ENCODE results near the gene SMURF2.
A peak's percentile ranks its signal among the peaks of the same experiment; 100 is the strongest.

Gene SMURF2

DNA sequence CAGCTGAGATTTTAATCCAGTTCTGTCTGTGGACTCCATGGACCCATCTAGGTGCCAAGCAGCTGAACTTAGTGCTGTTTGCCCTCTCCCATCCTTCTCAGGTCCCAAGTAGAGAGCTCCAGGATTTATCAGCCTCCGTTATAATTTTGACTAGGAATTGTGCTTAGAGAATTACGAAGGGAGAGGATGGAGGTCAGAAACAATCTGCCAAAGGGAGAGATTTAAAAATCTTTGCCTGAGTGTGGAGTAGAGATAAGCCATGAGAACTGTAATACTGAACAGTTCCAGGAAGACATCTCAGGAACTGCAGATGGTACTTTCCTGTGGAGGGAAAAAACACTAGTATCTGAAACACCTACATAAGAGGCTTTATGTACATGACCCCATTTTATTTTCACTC, 128.3 kb downstream of the SMURF2 start:
- no peak for DNase-seq

DNA sequence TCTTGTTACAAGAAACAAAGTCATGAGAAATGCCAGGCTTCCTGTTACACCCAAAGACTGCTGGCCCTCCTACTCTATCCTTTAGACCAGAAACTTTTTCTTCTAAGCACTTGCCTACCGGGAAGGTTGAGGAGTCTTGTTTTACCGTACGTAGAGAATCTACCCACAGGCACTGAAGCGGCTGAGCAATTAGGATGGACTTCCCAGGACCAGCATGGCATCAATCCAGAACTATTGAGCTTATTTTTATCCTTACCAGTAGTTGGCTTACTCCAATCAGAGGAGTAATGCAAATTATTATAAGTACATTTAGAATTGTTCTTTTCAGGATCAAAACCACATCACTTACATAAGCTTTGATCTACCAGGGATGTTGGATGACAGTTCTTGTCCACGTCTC, 129.7 kb downstream of the SMURF2 start:
- DNase-seq, result no peak

DNA sequence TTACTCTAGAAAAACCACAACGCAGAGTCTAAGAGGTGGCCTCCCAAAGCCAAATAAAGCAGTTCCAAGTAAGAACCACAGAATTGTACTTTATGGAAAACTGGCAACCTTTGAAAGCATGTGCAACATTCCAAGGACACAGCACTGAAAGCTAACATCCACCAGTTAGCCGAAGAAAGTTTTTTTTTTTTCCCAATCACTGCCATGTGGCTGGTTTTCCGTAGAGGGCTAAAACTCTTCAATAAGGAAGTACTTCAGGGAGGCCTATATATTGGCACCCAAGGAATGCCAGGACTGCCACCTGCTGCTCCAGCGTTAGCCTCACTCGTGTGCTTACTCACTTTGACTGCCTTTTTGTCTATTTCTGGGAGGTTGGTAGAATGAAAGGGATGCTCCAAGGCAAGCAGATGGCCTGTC, 130.1 kb downstream of the SMURF2 start:
- no peak for DNase-seq

DNA sequence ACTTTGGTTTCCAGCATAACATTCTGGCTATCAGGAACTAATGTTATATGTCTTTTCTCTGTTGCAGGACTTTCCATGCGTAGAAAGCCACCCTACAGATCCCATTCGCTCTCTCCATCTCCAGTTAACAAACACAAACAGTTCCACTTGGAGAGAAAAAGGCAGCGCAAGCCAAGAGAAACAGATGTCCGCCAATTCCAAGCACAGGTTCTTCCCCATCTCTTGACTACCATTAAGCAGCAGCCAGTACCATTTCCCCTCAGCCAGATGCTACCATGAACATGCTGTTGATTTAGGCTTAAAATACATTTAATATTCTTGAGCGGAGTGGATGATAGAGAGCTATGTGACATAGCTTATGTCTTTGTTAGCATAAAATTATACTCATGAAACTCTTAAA, 132.9 kb downstream of the SMURF2 start:
- DNase-seq, result no peak

DNA sequence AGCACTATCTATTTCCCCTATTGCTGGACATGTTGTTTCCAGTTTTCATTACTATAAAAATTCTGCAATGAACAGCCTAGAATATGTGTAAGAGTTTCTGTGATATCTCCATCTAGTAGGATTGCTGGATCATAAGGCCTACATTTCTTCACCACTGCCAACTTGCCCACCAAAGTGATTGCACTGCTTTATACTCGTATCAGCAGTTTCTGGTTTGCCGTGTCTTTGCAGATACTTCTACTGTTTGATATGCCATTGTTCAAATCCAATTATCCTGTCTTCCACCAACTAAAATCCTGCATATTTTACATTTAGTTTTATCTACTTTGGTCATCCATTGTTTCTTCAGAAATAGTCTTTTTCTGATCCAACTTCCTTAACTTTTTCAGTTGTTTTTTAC, 134.2 kb downstream of the SMURF2 start:
- DNase-seq, result no peak

DNA sequence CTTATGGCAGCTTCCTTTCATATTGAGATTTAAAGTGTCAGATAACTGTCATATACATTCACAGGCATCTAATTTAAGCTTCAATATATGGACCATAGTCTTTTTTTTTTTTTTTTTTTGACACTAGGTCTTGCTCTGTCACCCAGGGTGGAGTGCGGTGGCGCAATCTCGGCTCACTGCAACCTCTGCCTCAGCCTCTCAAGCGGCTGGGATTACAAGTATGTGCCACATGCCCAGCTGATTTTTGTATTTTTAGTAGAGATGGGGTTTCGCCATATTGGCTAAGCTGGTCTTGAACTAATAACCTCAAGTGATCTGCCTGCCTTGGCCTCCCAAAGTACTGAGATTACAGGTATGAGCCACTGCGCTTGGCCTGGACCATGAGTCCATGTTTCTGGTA, 141.7 kb downstream of the SMURF2 start:
- no peak for DNase-seq

DNA sequence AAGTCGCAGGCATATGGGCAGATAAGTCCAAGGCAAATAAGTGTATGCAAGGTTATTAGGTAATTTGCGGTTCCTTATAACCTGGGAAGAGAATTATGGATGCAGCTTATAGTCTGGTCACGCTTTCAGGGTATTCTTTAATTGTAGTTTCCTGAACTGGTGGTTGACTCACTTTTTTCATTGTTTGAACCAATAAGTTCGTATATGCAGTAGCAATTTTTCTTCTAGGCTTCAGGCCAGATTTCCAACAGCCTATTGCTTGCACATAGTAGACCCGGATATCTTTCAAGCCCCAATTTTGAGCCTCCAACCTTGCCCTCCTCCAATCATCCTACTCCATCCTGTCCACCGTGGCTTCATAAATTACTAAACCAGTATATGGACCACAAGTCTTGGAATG, 142.5 kb downstream of the SMURF2 start:
- no peak for DNase-seq

DNA sequence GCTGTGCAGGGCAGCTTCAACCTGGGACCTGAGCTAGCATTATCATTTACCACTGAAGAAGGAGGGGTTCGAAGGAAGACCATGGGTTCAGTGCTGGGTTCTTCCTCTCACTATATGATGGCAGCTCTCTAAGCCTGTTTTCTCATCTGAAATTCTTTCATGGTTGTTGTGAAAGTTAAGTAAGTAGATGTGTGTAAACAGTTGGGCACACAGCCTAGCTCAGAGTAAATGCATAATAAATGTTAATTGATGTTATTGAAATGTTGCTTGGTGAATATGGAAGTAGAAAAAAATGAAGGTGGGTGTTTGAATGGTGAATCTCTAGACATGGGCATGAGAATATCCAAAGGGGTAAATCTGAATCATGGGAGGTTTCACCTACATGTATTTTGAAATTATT, 146.3 kb downstream of the SMURF2 start:
- no peak for DNase-seq

DNA sequence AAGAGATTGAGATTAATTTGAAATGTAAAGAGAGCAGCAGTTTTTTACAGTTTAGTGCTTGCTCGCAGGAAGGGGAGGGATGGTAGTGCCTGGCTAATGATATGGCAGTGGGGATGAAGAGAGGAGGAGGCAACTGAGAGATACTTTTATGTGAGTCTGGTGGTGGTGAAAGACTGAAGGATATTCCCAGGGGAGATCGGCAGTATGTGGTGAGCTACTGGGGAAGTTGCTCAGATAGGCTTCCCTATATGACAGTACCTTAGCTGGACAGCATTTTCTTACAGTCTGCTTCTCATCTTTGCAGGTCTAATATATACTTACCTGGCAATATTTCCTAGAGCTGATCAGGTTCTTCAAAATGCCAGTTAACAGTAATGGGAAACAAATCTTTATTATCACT, 146.7 kb downstream of the SMURF2 start:
- DNase-seq, result no peak

DNA sequence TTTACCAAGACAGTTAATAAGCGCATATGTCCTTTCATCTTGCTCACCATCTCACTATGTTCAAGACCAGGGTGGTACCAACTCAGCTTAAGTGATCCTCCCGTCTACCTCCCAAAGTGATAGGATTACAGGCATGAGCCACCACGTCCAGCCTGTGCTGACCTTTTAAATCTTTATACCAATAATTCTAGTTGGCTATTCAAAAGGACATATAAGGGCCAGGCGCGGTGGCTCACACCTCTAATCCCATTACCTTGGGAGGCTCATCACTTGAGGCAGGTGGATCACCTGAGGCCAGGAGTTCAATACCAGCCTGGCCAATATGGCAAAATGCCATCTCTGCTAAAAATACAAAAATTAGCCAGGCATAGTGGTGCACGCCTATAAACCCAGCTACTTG, 152.9 kb downstream of the SMURF2 start:
- DNase-seq, result no peak

DNA sequence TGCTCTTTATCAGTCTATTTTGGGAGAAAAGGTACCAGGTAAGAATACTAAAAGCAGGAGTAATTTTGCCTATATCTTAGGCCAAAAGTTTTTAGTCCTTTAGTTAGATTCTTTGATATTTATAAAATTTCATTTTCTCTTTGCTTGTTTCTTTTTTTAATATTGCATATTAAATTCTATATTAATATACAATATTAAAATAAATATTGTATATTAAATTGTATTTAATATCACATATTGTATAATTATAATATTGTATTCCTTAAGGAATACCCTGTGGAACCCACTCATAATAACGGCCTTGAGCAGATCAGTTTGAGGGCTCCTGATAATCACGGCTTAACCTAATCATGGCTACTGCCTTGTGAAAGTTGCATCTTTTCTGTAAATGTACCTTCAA, 153.4 kb downstream of the SMURF2 start:
- no peak for DNase-seq

DNA sequence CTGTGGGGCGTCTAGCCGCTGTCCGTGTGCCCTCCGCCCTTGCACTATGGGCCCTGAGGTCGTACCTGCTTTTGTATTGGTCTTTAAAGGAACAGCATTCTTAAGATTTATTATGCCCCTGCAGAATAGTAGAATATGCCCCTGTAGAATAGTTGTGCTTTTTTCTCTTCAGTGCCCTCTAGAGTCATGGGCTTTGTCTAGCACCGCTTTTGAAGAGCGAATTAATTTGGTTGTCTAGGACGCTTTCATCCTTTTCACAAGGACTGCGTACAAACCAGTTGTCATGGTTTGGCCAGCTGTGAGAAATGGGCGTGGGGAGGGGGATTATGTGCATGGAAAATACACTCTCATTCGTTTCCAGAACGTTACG, 154.7 kb downstream of the SMURF2 start:
- no peak for DNase-seq

DNA sequence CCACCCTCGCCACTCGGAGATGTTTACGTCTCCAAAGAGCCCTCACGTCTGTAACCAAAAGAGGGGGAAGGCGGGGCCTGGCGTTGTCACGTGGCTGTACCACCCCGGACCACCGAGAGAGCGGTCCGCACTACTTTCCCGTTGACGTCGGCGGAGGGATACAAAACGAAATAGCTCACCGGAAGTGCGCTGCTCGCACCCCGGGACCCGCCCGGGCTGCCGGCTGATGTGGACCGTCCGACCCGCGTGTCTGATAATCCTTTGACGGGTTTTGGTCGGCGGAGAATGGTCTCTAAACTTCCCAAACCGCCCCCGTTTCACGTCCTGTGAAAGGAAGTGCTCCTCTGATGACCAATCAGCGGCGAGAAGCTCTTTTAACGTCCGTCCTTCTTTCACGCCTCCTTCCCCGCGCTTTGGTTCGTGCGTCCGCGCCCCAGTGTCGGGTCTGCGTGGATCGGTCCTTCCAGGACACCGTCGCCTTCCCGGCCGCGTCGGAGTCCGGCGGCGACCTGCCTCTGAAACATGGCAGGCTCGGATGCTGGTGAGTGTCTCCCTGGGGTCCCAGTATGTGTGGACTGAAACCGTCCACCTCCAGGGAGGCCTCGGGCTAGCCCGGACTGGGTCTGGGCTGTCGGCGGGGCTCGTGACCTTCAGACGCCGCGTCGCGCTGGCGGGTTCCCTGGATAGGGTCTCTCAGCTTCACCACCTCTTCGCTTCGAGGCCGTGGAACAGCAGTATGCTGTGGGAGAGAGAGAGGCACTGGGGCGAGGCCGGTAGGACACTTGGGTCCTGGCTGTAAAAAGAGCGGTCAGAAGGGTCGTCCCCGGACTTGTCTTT, 155.3 kb downstream of the SMURF2 start, which contains the start of gene CEP95:
Gene CEP95, plus strand, starts transcription at position 402 of the 837 bp plus-strand sequence. Its CDS starts 121 bp downstream, at position 523.
- peak; percentile 99 for DNase-seq

DNA sequence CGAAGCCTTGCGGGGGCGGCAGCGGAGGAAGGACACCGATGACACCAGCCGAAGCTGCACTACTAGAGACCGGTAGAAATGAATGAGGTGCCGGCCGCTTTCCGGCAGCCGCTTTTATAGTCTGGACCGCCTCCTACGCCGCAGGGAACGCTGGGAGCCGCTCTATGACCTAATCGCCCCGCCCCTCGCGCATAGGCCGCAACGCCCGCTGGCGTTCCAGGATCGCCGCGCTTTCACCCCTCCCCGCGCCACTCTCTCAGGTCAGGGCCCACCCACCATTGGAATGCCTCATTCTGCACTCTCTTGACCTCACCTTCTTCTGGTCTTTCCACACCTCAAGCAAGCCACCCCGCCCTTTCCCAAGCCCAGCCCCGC, 155.9 kb downstream of the SMURF2 start, which contains the start of gene DDX5:
Gene DDX5, minus strand, starts transcription at position 89 of the 375 bp plus-strand sequence. CDS start 170 bp downstream, outside the sequence.
- DNase-seq, result peak; percentile 99

DNA sequence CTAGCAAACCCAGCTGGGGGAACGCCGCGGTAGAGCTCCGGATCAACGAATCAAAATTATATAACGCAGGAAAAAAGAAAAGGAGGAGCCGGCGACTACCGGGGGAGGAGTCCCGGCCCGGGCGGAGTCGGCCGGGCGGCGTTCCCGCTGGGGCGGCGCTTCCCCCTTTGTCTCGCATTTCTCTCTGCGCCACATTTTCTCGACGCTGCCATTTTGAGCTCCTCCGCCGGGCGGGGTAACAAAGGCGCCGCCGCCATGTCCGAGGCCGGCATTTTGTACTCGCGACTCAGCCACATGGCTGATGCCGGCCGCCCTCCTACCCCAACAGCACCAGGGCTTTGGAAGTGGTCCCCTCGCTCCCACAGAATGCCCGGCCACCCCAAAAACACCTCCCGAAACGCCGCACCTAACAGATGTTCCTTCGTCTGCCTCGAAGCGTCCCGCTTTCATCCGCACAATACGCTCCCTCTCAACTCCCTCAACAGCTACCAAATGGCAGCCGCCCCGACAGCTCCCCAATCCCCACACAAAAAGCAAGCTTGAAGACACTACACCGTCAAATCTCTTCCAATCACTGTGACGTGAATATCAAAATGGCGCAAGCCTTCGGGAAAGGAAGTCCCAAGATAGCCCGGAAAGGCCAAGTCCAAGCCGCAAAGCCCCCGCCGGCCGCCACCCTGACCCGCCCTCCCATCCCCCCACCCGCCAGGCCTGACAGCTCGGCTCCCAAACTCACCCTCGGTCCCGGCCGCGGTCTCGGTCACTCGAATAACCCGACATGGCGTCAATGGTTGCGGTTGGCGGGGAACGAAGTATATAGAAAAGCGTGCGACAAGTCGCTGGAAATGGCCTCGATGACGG, 156.5 kb downstream of the SMURF2 start:
- peak; percentile 47 for DNase-seq

DNA sequence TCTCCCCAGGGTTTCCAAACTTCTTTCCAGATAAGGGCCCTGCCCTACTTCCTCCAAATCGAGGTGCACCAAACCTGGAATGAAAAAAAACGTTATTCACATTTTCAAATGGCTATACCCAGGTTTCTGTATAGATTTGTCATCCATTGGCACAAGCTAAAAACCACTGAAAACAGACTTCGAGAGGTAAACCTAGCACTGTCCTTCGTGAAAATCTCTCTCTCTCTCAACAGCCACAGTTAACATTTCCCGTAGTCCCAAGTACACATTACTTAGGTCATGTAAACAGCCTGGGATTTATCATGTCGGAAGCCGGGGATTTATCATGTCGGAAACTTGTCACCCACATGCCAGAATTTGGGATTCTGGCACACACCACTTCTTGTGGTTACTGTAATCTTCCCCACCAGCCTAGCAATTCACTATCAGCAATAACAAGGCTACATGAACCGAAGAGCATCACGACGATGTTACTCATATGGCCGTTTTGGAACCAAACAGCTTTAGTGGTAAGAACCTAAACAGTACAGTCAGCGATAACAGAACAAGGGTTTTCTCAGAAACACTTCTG, 157.3 kb downstream of the SMURF2 start:
- no peak for DNase-seq

DNA sequence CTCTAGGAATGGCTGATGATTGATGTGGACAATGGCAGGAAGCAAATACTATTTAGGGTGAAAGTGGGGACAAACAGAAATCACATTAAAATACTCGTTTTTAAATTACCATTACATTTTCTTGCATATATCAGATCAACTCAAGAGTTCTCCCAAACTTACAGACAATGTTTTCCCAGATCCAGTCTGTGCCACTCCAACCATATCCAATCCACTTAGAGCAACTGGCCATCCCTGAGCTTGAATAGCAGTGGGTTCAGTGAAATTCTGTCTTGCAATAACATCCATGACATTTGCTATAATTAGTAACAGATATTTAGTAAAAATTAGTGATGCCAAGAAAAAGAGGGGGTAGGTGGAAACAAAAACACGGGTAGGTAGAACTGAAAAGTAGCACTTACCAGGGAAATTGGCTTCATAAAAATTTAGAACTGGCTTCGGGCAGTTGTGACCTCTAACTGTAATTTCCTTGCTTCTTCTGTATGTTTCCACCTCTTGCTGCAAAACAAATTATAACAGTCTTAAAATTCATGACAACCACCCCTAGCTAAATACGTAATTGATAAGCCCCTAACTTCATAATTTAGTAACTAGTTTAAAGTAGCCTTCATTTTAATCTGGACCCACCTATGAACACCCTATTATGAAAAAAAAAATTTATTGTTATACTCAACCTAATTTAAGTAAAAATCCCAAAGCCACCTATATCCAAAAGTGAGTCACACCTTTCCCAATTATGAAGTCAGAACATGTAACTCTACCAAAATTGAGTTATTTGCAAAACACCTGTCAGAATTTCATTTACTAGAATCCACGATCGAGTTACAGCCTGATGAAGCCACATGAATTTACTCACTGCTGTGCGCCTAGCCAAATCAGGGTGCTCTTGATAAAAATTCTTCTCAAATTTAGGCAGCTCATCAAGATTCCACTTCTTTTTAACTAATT, 158.0 kb downstream of the SMURF2 start:
- DNase-seq, result no peak

DNA sequence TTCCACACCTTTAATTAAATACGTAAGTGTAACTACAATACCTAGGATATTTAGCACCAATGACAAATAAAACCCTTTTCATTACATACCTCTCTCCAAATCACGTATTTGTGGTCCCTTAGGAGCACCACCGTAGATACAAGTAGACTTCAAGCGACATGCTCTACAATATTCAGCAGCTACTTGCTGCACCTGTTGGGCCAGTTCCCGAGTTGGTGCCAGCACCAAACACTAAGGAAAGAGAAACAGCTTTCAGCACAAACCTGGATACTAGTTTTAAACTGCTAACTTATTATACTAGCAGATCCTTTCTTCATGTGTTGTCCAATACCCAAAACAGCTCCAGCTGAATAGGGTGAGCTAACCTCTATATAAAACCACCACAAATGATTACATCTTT, 158.8 kb downstream of the SMURF2 start:
- DNase-seq, result no peak

DNA sequence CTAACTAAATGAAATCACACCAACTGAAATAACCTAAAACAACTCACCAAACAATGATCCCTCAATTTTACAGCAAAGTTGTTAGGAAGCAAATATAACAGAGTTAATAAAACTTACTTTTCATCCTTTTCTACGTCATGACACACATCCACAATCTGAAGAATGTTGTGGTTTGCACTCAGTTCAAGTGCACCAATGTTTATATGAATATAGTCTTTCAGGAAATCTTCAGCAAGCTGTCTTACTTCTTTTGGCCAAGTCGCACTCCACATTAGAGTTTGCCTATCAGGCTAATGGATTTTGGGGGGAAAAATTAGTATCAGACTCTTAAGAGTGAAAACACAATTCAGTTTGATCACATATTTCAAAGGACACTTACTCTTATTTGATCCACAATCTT, 159.3 kb downstream of the SMURF2 start:
- no peak for DNase-seq

DNA sequence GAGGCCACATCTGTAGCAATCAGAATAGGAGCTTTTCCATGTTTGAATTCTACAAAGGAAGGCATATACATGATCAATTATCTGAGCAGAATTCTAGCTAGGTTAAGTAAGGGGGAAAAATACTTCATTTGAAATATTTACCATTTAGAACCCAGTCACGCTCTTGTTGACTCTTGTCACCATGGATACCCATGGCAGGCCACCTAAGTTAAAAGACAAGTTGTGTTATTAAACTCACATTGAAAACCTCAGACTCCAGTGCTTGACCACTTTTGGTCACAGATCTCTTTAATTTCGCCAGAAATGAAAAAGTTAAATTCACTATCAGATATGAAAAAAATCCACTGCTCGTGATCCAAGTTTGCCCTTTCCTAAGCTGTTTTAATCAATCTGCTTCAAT, 160.1 kb downstream of the SMURF2 start:
- no peak for DNase-seq

DNA sequence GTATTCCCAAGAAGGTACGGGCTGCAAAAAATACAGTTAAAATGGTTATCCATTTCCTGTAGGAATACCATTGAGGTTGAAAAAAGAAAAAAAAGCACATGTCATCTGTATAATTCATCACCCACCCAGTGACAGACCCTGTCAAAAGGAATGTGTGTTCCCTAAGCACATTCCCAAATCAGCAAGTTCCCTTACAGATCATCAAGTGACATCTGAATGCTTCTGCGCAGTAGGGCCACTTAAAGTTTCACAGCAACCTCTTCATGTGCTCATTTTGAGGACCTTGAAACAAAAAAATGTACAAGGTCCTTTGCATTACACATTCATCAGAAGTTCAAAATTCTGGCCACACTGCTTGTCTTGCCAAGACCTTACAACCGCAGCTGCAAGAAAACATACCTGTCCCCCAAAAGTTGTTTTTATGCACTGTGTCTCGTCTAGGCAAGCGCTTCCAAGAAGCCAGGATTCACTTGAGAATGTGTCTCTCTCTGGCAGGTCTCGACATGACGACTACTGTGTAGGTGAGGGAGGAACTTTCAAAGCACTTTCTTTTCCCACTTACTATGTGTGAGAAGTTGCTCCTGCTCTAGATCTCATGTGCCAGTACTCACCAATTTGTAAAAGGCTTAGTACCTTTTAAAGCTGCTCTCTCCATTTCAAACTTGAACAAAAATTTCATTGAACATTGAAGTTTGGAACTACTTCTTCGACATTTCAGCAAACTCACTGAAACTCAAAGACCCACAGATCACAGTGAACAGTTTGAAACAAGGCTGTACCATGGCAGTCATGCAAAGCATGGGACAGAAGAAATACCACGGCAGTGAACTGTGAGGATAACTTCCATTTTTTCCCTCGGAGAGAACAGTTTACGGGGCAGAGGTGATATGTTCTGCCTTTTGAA, 161.0 kb downstream of the SMURF2 start:
- DNase-seq, result no peak

Measured in T1000 (cell line).